HepG2 (cell line): ENCODE data around the gene CACNG4. TPM values are rescaled to one million over a fixed set of nuclear protein-coding genes. Genes with fewer than 3 reads are reported as not detected.

Source experiments
- ATAC-seq: fragments of 200-7000 bp; cut with Tn5 transposase; 3 replicates; pipeline ENCODE4 v1.9.1; 2020; ENCODE audit warnings: mild to moderate bottlenecking, moderate library complexity
- BruUV-seq: library from RNA; stranded (reverse); fragments of 400-500 nt; replicated peaks from 2 replicates; lab custom pipeline; 2021; lab: Mats Ljungman, UMichigan
- CTCF ChIA-PET: fragments of 300-600 bp; formaldehyde crosslinking; extraction: SDS; loops from one replicate; lab custom pipeline; 2021; ENCODE audit warnings: low total read pairs, inconsistent platforms, low intra/inter-chr PET ratio; lab: Yijun Ruan, JAX
- POLR2A ChIA-PET: fragments of 350-600 bp; sonication (Branson Sonifier 250); formaldehyde crosslinking; loops from one replicate; lab custom pipeline; 2020; ENCODE audit warnings: antibody characterized with exemption, inconsistent platforms; lab: Yijun Ruan, JAX
- DNase-seq: peaks from one replicate; pipeline ENCODE4 v3.0.0-alpha.2; 2015; ENCODE audit warnings: low spot score
- FAIRE-seq: peaks from 3 replicates; lab custom pipeline; 2011; peaks lifted over from hg19 to GRCh38; lab: Jason Lieb, UNC
- H2AFZ ChIP-seq: one replicate; pipeline ENCODE4 v1.6.1; 2011; ENCODE audit warnings: low read length, inconsistent platforms
- H3K27ac ChIP-seq: fragments of 300-600 bp; 3 replicates; pipeline ENCODE4 v1.8.0; 2011; ENCODE audit warnings: mixed run types, mild to moderate bottlenecking, mixed read lengths, low read length, inconsistent platforms; ENCODE audit not compliant: insufficient read depth; ENCODE audit errors: extremely low read length
- H3K27me3 ChIP-seq, 2 experiments: fragments of 200-600 bp in 1 of 2; 2 replicates in 1 of 2; 3 replicates in 1 of 2; pipeline versions ENCODE4 v1.6.0 to v1.8.0; 2011; ENCODE audit warnings: low read length in 2 of 2, mild to moderate bottlenecking in 2 of 2, moderate library complexity in 2 of 2, inconsistent platforms in 1 of 2; ENCODE audit not compliant: insufficient read depth in 2 of 2, control insufficient read depth in 1 of 2
- H3K36me3 ChIP-seq, 2 experiments: fragments of 200-600 bp in 1 of 2; replicated peaks in 1 of 2; 2 replicates in 1 of 2; 3 replicates in 1 of 2; pipeline versions ENCODE4 v1.5.1 to v1.8.0; 2011; ENCODE audit warnings: low read length in 2 of 2, inconsistent platforms in 1 of 2; ENCODE audit not compliant: insufficient read depth in 2 of 2, control insufficient read depth in 1 of 2
- H3K4me1 ChIP-seq: 2 replicates; pipeline ENCODE4 v1.5.1; 2012; ENCODE audit warnings: low read length, inconsistent platforms; ENCODE audit not compliant: insufficient read depth
- H3K4me2 ChIP-seq: 2 replicates; pipeline ENCODE4 v1.6.0; 2011; ENCODE audit warnings: low read depth, low read length, inconsistent platforms
- H3K4me3 ChIP-seq, 3 experiments: fragments of 200-600 bp in 1 of 3; sonication (generic), shearing (Covaris generic) in 1 of 3; replicated peaks in 1 of 3; 2 replicates each; pipeline ENCODE4 v1.5.1; 2011 to 2016; ENCODE audit warnings: low read length in 3 of 3, inconsistent platforms in 2 of 3, low read depth in 2 of 3, mild to moderate bottlenecking in 2 of 3, control low read depth in 1 of 3, mixed read lengths in 1 of 3; ENCODE audit not compliant: insufficient read depth in 1 of 3
- H3K79me2 ChIP-seq: one replicate; pipeline ENCODE4 v1.6.1; 2011; ENCODE audit warnings: low read length, inconsistent platforms; ENCODE audit not compliant: insufficient read depth
- H3K9ac ChIP-seq: 2 replicates; pipeline ENCODE4 v1.6.0; 2011; ENCODE audit warnings: mild to moderate bottlenecking, low read depth, low read length, inconsistent platforms; ENCODE audit not compliant: insufficient read depth
- H3K9me3 ChIP-seq: 2 replicates; pipeline ENCODE4 v1.5.1; 2012; ENCODE audit warnings: mild to moderate bottlenecking, low read length
- H4K20me1 ChIP-seq: 2 replicates; pipeline ENCODE4 v1.6.0; 2011; ENCODE audit warnings: inconsistent platforms, mild to moderate bottlenecking, low read length, moderate library complexity; ENCODE audit not compliant: insufficient read depth
- ATAD3A ChIP-seq: sonication (generic); formaldehyde crosslinking; IDR thresholded peaks from 2 replicates; pipeline ENCODE4 v1.4.0; 2020; ENCODE audit warnings: missing genetic modification reagents
- BCL3 ChIP-seq: sonication (generic); formaldehyde crosslinking; IDR thresholded peaks from 2 replicates; pipeline ENCODE4 v1.5.1; 2020; ENCODE audit warnings: mild to moderate bottlenecking, missing genetic modification reagents, moderate library complexity
- BRD4 ChIP-seq: sonication (generic); formaldehyde crosslinking; IDR thresholded peaks from 2 replicates; pipeline ENCODE4 v1.4.0; 2020; ENCODE audit warnings: missing genetic modification reagents
- MED1 ChIP-seq: sonication (generic); formaldehyde crosslinking; IDR thresholded peaks from 2 replicates; pipeline ENCODE4 v1.4.0; 2020; ENCODE audit warnings: missing genetic modification reagents
- RFX1 ChIP-seq: fragments of 450-650 bp; IDR thresholded peaks from 2 replicates; pipeline ENCODE4 v1.6.1; 2017
- USF2 ChIP-seq, 2 experiments: sonication (generic) in 1 of 2; formaldehyde crosslinking in 1 of 2; IDR thresholded peaks; 2 replicates each; pipeline versions ENCODE4 v1.5.1 to v1.6.1; 2011 to 2020; ENCODE audit warnings: borderline replicate concordance in 1 of 2, low read depth in 1 of 2, low read length in 1 of 2, mild to moderate bottlenecking in 1 of 2, missing genetic modification reagents in 1 of 2, moderate library complexity in 1 of 2
- ZNF17 ChIP-seq: sonication (generic); formaldehyde crosslinking; IDR thresholded peaks from 2 replicates; pipeline ENCODE4 v1.5.0; 2020; ENCODE audit warnings: mild to moderate bottlenecking, missing genetic modification reagents
- ZNF232 ChIP-seq: sonication (generic); formaldehyde crosslinking; IDR thresholded peaks from 2 replicates; pipeline ENCODE4 v1.4.0; 2020; ENCODE audit warnings: missing genetic modification reagents, borderline replicate concordance
- ZNF564 ChIP-seq: sonication (generic); formaldehyde crosslinking; IDR thresholded peaks from 2 replicates; pipeline ENCODE4 v1.8.1; 2023; ENCODE audit warnings: mild to moderate bottlenecking, missing genetic modification reagents
- ZNF776 ChIP-seq: sonication (generic); formaldehyde crosslinking; IDR thresholded peaks from 2 replicates; pipeline ENCODE4 v1.4.0; 2020; ENCODE audit warnings: mild to moderate bottlenecking, missing genetic modification reagents
- ZNF891 ChIP-seq: sonication (generic); formaldehyde crosslinking; IDR thresholded peaks from 2 replicates; pipeline ENCODE4 v1.5.0; 2020; ENCODE audit warnings: mild to moderate bottlenecking, missing genetic modification reagents
- WGBS: methylation state at CpG from one replicate; pipeline ENCODE4 v1.1.6; 2017; ENCODE audit warnings: low lambda C conversion rate; 5-methylcytosine and 5-hydroxymethylcytosine counted together
- in situ Hi-C: cut with HindIII; loops from 2 replicates; pipeline ENCODE4 v1.10.0; 2017; ENCODE audit warnings: low pct_unique_long_range_greater_than_20kb; ENCODE audit not compliant: extremely low pct_ligation_motif_present
- intact Hi-C: fragments of 100-400 bp; cut with micrococcal nuclease; formaldehyde crosslinking; loops from one replicate; pipeline ENCODE4 v1.10.0; 2022; ENCODE audit not compliant: unreplicated experiment
- polyA plus RNA-seq, 8 experiments: library from polyadenylated mRNA; depleted of rRNA in 3 of 8; stranded (reverse) in 7 of 8; unstranded in 1 of 8; fragments of >200 nt; fragmentation: Illumina TruSeq in 4 of 8; extraction: Trizol in 4 of 8; gene quantifications; 2 replicates each; pipeline versions ENCODE4 v1.2.1 to v1.2.3, GENCODE V29; 2011 to 2016; ENCODE audit warnings: low read depth in 4 of 8, missing spikeins in 1 of 8, mixed read lengths in 1 of 8; ENCODE audit not compliant: insufficient read depth in 1 of 8
- total RNA-seq, 5 experiments: library from RNA; depleted of rRNA; stranded (reverse); fragments of >200 nt; fragmentation: Illumina TruSeq; extraction: Trizol; gene quantifications; 2 replicates each; pipeline ENCODE4 v1.2.3, GENCODE V29; 2016; ENCODE audit warnings: low read depth in 1 of 5

The CACNG4 gene
- total and polyA plus RNA-seq, 2 of the 13 experiments (the other 11 are each of a cell fraction or from before 2014, with no cell fraction given): 0.09 TPM

- Histone ChIP-seq H3K9ac (no peak overlapping the region), H3K4me3 (no peak overlapping the region), H3K36me3 (no peaks in the 10 kb centered on the region), H3K27me3 (peaks cover 4 to 28% of the 10 kb centered on the region in 2 experiments), H3K4me1 (no peaks in the 10 kb centered on the region), H3K4me2 (no peak overlapping the region), H3K79me2 (no peaks in the 10 kb centered on the region), H2AFZ (no peak overlapping the region)
- no TSS peak for BruUV-seq
- in situ Hi-C loops: no loop called here
- WGBS: 49% methylated on average over 5 of the region's 5 CpGs
- DNase-seq (no peak), ATAC-seq (no peak)
- TF ChIP-seq ZNF17 (CRISPR knock-in tag) (no peak), BRD4 (CRISPR knock-in tag) (no peak), RFX1 (no peak), ZNF232 (no peak), ATAD3A (CRISPR knock-in tag) (no peak), BCL3 (CRISPR knock-in tag) (no peak)
- TF ChIP-seq, all 625 proteins: peak for 0
- intact Hi-C loops: no loop called here
- ChIA-PET CTCF (no interaction called here), POLR2A (no interaction called here)
- H4K20me1 ChIP-seq: no peaks in the 10 kb centered on the region
- no peak for FAIRE-seq
- no peak overlapping the region for H3K27ac ChIP-seq
- no peaks in the 10 kb centered on the region for H3K9me3 ChIP-seq
These were observed 32.4 kb downstream of the CACNG4 start for GRCh38 chr17:66996926-66997325.

GRCh38 chr17:67003231-67003630 is 38.7 kb downstream of the CACNG4 start:
- no peaks in the 10 kb centered on the region for H3K79me2 ChIP-seq
- no peak overlapping the region for H3K4me3 ChIP-seq
- H3K36me3 ChIP-seq: no peaks in the 10 kb centered on the region
- ATAC-seq (no peak), FAIRE-seq (no peak), DNase-seq (no peak)
- peaks cover 0 to 45% of the 10 kb centered on the region in 2 experiments; a peak in 4 of 5 replicates for H3K27me3 ChIP-seq
- no peak overlapping the region for H3K9ac ChIP-seq
- H3K27ac ChIP-seq: no peak overlapping the region
- H2AFZ ChIP-seq: no peak overlapping the region
- ChIA-PET POLR2A (no interaction called here), CTCF (no interaction called here)
- H3K9me3 ChIP-seq: no peaks in the 10 kb centered on the region
- in situ Hi-C loops: no loop called here
- H4K20me1 ChIP-seq: no peaks in the 10 kb centered on the region
- WGBS: 25% methylated on average over 2 of the region's 2 CpGs
- no peaks in the 10 kb centered on the region for H3K4me1 ChIP-seq
- intact Hi-C loops: no loop called here
- no TSS peak for BruUV-seq
- H3K4me2 ChIP-seq: no peak overlapping the region
- no peak for TF ChIP-seq MED1 (CRISPR knock-in tag)
- no peak for TF ChIP-seq ZNF776 (CRISPR knock-in tag)
- TF ChIP-seq ZNF891 (CRISPR knock-in tag): no peak
- no peak for TF ChIP-seq ZNF564 (CRISPR knock-in tag)
- no peak for TF ChIP-seq USF2 (IDR thresholded peaks at IDR 0.05; ENCODE audit: low read depth, low read length)
- TF ChIP-seq USF2 (CRISPR knock-in tag; IDR thresholded peaks at IDR 0.05; ENCODE audit: borderline replicate concordance): 0 out of 2 replicates have a peak, but pooled peaks have one; percentile 24
